ENCODE measurements around the gene IPO7.

IPO7 gene

DNA sequence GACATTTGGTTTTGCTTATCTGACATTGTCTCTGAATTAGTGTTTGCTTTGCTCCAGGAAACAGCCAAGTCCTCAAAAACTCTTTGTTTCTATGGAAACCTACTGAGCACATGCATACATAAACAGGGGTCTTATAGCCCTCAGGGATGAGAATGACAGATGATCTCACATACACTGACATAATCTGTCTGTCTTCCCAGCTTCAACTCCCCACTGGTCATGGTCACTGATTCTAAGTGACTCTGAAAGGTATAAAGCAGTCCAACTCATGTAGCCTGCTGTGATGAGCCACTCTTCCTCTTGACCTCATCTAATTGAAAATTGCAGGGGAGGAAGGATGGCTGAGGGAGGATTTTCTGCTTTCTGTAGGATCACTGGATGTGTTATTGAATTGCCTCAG lies 89.0 kb downstream of the IPO7 start:
- no peak overlapping the region for H3K4me3 ChIP-seq (replicated peaks; ENCODE audit: insufficient read depth, low read length)
- H3K27me3 ChIP-seq (ENCODE audit: insufficient read depth, poor library complexity, severe bottlenecking), result no peaks in the 10 kb centered on the region
- TF ChIP-seq CTCF (IDR thresholded peaks at IDR 0.05; ENCODE audit: insufficient read depth, low read length) (no peak), REST (IDR thresholded peaks at IDR 0.05; ENCODE audit: insufficient replicate concordance, low read depth) (no peak), SPI1 (IDR thresholded peaks at IDR 0.05; ENCODE audit: borderline replicate concordance, low read depth) (no peak), GABPA (IDR thresholded peaks at IDR 0.05; ENCODE audit: low read depth) (no peak), POLR2AphosphoS5 (IDR thresholded peaks at IDR 0.05; ENCODE audit: low read depth) (no peak)
- no peak overlapping the region for H3K27ac ChIP-seq (replicated peaks)
- no peak for DNase-seq (ENCODE audit: low read depth in 1 of 2, low spot score in 1 of 2)

- no peak overlapping the region for H3K4me3 ChIP-seq (replicated peaks; ENCODE audit: insufficient read depth, low read length)
- H3K27me3 ChIP-seq (ENCODE audit: insufficient read depth, poor library complexity, severe bottlenecking), result no peaks in the 10 kb centered on the region
- TF ChIP-seq GABPA (IDR thresholded peaks at IDR 0.05; ENCODE audit: low read depth) (no peak), SPI1 (IDR thresholded peaks at IDR 0.05; ENCODE audit: borderline replicate concordance, low read depth) (no peak), POLR2AphosphoS5 (IDR thresholded peaks at IDR 0.05; ENCODE audit: low read depth) (no peak), REST (IDR thresholded peaks at IDR 0.05; ENCODE audit: insufficient replicate concordance, low read depth) (no peak), CTCF (IDR thresholded peaks at IDR 0.05; ENCODE audit: insufficient read depth, low read length) (no peak)
- DNase-seq (ENCODE audit: low read depth in 1 of 2, low spot score in 1 of 2), result no peak
- H3K27ac ChIP-seq (replicated peaks), result no peak overlapping the region
Observed at GRCh38 chr11:9479899-9480298, 95.4 kb downstream of the IPO7 start.

DNA sequence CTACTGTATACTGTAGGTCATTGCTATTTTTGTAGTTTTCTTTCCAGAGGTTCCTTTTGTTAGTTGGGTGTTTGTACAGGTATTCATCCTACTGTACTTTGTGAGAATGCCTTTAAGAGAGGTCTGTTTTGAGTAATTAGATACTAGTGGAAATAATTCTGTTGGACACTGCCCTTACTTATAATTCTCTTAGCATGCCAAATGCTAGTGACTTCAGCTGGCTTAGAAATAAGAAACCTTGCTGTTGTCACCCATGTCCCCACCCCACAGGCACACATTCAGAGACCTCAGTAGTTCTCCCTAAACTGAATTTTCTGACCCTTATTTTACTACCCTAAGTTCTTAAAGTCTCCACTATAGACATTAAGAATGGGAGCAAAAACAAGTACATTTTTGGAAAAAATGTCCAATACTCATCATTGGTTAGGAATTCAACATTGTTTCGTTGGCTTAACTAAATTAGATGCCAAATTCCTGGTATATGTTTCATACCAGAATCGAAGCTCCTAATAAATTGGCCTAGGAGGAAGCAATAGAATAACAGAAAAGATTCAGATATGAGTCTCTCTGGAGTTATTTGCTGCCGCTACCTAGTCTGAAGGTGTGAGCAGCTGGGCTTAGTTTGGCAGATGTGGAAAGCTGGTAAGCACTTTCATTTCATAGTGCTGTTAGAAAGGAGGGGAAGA lies 104.8 kb downstream of the IPO7 start:
- Histone ChIP-seq H3K27me3 (ENCODE audit: insufficient read depth, poor library complexity, severe bottlenecking) (no peaks in the 10 kb centered on the region), H3K4me3 (replicated peaks; ENCODE audit: insufficient read depth, low read length) (no peak overlapping the region), H3K27ac (replicated peaks) (no peak overlapping the region)
- TF ChIP-seq CTCF (IDR thresholded peaks at IDR 0.05; ENCODE audit: insufficient read depth, low read length), result no peak
- TF ChIP-seq SPI1 (IDR thresholded peaks at IDR 0.05; ENCODE audit: borderline replicate concordance, low read depth), result no peak
- no peak for TF ChIP-seq GABPA (IDR thresholded peaks at IDR 0.05; ENCODE audit: low read depth)
- TF ChIP-seq POLR2AphosphoS5 (IDR thresholded peaks at IDR 0.05; ENCODE audit: low read depth), result no peak
- TF ChIP-seq REST (IDR thresholded peaks at IDR 0.05; ENCODE audit: insufficient replicate concordance, low read depth), result no peak
- DNase-seq (ENCODE audit: low read depth in 1 of 2, low spot score in 1 of 2), result no peak

All from HL-60 (cell line).